Cardiac fibroblast (primary cell): ENCODE data around the gene FAM47E.
"Not testable (repeated sequence)": the region's sequence is repeated elsewhere in the genome, so short reads cannot be mapped to it uniquely, and the experiment has no call there.

Experiments
- DNase-seq, 2 donors: peaks; one replicate each; pipeline versions ENCODE4 v3.0.0 to v3.0.0-alpha.2; 2010; ENCODE audit warnings: low read depth in 2 of 2
- H3K4me3 ChIP-seq, 2 donors: replicated peaks in 1 of 2; 1 replicate in 1 of 2; 2 replicates in 1 of 2; pipeline ENCODE4 v1.5.1; 2011; ENCODE audit warnings: low read depth in 2 of 2, low read length in 2 of 2, mild to moderate bottlenecking in 2 of 2, moderate library complexity in 1 of 2
- TF ChIP-seq, protein P1 (sequence below): IDR thresholded peaks from one replicate; pipeline ENCODE4 v1.5.1; 2011; ENCODE audit warnings: low read depth, mild to moderate bottlenecking, low read length, inconsistent platforms

Gene FAM47E

GRCh38 chr4:76235915-76236314 lies 15.6 kb upstream of the FAM47E start:
- TF ChIP-seq, protein P1, sequence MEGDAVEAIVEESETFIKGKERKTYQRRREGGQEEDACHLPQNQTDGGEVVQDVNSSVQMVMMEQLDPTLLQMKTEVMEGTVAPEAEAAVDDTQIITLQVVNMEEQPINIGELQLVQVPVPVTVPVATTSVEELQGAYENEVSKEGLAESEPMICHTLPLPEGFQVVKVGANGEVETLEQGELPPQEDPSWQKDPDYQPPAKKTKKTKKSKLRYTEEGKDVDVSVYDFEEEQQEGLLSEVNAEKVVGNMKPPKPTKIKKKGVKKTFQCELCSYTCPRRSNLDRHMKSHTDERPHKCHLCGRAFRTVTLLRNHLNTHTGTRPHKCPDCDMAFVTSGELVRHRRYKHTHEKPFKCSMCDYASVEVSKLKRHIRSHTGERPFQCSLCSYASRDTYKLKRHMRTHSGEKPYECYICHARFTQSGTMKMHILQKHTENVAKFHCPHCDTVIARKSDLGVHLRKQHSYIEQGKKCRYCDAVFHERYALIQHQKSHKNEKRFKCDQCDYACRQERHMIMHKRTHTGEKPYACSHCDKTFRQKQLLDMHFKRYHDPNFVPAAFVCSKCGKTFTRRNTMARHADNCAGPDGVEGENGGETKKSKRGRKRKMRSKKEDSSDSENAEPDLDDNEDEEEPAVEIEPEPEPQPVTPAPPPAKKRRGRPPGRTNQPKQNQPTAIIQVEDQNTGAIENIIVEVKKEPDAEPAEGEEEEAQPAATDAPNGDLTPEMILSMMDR = no peak
- no peak overlapping the region for H3K4me3 ChIP-seq
- no peak for DNase-seq

- TF ChIP-seq, protein P1 = no peak
- DNase-seq = no peak
- no peak overlapping the region for H3K4me3 ChIP-seq
These were observed 13.3 kb upstream of the FAM47E start for GRCh38 chr4:76238236-76238635.

DNA sequence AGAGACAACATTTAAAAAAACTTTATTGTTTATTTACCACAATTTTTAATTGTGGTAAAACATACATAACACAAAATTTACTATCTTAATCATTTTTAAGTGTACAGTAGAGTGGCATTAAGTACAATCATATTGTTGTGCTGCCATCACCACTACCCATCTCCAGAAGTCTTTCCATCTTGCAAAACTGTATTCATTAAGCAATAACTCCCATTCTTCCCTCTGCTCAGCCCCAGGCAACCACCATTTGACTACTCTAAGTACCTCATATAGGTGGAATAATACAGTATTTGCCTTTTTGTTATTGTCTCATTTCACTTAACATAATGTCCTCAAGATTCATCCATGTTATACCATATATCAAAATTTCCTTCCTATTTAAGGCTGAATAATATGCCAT lies 12.8 kb upstream of the FAM47E start:
- TF ChIP-seq, protein P1 = no peak
- DNase-seq = no peak
- H3K4me3 ChIP-seq = no peak overlapping the region

GRCh38 chr4:76240236-76240635 lies 11.3 kb upstream of the FAM47E start:
- TF ChIP-seq, protein P1 = no peak
- H3K4me3 ChIP-seq = no peak overlapping the region
- no peak for DNase-seq

GRCh38 chr4:76243877-76244276 lies 7.6 kb upstream of the FAM47E start:
- not testable (repeated sequence) for H3K4me3 ChIP-seq, DNase-seq

GRCh38 chr4:76246025-76246424 lies 5.5 kb upstream of the FAM47E start:
- DNase-seq = peak in 1 of 2 donors; percentile 7
- H3K4me3 ChIP-seq = no peak overlapping the region
- TF ChIP-seq, protein P1 = no peak

- DNase-seq = no peak
- TF ChIP-seq, protein P1 = no peak
- H3K4me3 ChIP-seq = no peak overlapping the region
These were observed 4.7 kb upstream of the FAM47E start for GRCh38 chr4:76246852-76247251.
